Effector memory CD4-positive, alpha-beta T cell (primary cell): Measurements from ENCODE around the gene PRKG1.

Experiments used
- DNase-seq, 3 donors: peaks; one replicate each; pipeline ENCODE4 v3.0.0-alpha.2; 2020
- H3K27ac ChIP-seq: 2 replicates; pipeline ENCODE4 v1.7.0; 2013; ENCODE audit warnings: mild to moderate bottlenecking, low read length, moderate library complexity; ENCODE audit not compliant: insufficient read depth, poor library complexity, severe bottlenecking
- H3K27me3 ChIP-seq: replicated peaks from 2 replicates; pipeline ENCODE4 v1.7.0; 2013; ENCODE audit warnings: mild to moderate bottlenecking, low read length; ENCODE audit not compliant: insufficient read depth, control insufficient read depth, poor library complexity, severe bottlenecking
- H3K36me3 ChIP-seq: 2 replicates; pipeline ENCODE4 v1.7.0; 2013; ENCODE audit warnings: mild to moderate bottlenecking, low read length, moderate library complexity; ENCODE audit not compliant: control insufficient read depth, insufficient read depth
- H3K4me1 ChIP-seq: 2 replicates; pipeline ENCODE4 v1.7.0; 2013; ENCODE audit warnings: low read length, mild to moderate bottlenecking; ENCODE audit not compliant: control insufficient read depth, insufficient read depth, poor library complexity, severe bottlenecking
- H3K4me3 ChIP-seq: 2 replicates; pipeline ENCODE4 v1.7.0; 2013; ENCODE audit warnings: low read length, low read depth, mild to moderate bottlenecking; ENCODE audit not compliant: insufficient read depth, poor library complexity, severe bottlenecking
- H3K9me3 ChIP-seq: 2 replicates; pipeline ENCODE4 v1.7.0; 2013; ENCODE audit warnings: mild to moderate bottlenecking, low read length, moderate library complexity; ENCODE audit not compliant: control insufficient read depth

The PRKG1 gene

DNA sequence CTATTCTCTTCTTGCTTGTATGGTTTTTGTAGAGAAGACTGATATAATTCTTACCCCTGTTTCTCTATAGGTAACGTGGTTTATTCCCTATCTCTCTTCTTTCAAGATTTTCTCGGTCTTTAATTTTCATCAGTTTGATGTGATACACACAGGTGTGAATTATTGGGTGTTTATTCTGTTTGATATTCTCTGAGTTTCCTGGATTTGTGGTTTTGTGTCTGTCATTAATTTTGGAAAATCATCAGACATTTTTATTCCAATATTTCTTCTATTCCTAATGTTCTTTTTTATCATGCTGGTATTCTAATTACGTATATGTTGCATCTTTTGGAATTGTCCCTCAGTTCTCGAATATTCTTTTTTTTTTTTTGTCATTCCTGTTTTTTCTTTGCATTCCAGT is 850.1 kb downstream of the PRKG1 start:
- Histone ChIP-seq H3K9me3 (no peaks in the 10 kb centered on the region), H3K27ac (no peak overlapping the region), H3K36me3 (no peaks in the 10 kb centered on the region), H3K27me3 (no peaks in the 10 kb centered on the region), H3K4me1 (no peaks in the 10 kb centered on the region), H3K4me3 (no peak overlapping the region)
- DNase-seq, result no peak

DNA sequence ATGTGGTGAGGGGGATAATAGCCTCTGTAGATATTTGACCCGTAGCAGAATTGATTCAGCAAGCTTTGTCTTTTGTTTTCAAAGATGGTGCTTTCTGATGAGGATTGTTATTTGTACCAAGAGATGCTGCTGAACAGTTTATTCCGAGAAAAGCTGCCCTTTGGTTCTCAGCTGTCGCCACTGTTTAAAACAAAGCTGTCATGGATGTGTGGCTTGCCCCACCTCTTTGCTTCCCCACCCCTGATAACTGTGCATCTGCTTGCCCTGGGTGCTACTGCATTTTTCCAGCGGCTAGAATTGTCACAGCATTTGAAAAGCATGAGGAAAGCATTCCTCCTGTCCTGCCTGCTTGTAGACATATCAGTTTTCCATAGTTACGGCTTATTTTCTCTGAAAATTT is 852.0 kb downstream of the PRKG1 start:
- Histone ChIP-seq H3K9me3 (no peaks in the 10 kb centered on the region), H3K27ac (no peak overlapping the region), H3K4me3 (no peak overlapping the region), H3K4me1 (no peaks in the 10 kb centered on the region), H3K36me3 (no peaks in the 10 kb centered on the region), H3K27me3 (no peaks in the 10 kb centered on the region)
- DNase-seq, result no peak

DNA sequence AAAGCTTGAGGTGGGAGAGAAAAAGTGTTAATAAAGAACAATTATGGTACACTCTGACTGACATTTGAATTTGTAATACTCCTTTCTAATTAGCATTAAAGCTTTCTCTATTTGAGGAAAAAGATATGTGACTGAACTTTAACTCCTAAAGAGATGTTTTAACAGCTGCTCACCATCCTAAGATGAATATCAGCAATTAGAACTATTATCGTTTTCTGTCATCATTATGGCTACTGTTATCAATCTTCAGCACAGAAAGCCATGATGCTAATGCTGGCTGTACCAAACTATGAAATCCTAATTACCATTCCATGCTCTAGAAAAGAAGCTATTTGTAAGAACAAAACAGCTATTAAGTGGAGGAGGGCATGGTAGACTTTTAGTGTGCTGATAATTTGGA is 853.9 kb downstream of the PRKG1 start:
- Histone ChIP-seq H3K9me3 (no peaks in the 10 kb centered on the region), H3K27me3 (no peaks in the 10 kb centered on the region), H3K27ac (no peak overlapping the region), H3K36me3 (no peaks in the 10 kb centered on the region), H3K4me1 (no peaks in the 10 kb centered on the region), H3K4me3 (no peak overlapping the region)
- no peak for DNase-seq

DNA sequence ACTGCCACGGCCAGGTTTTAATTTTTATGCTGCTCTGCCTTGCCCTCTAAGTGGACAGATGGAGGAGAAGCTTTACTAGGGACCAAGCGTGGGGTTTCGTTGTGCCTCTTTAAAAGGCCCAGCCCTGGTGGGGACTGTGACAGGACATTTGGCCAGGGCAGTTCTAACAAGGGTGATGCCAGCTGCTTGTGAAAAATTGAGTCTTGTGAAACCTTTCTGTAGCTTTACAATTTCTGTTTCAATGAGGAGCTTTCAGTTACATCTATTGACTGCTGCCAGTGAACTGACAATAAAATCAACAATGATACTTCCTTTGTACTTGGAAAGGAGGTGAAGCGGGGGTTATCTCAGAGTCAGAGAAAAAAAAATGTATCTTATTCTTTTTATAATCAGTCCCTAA is 858.2 kb downstream of the PRKG1 start:
- no peaks in the 10 kb centered on the region for H3K36me3 ChIP-seq
- H3K27ac ChIP-seq, result no peak overlapping the region
- no peak overlapping the region for H3K4me3 ChIP-seq
- no peaks in the 10 kb centered on the region for H3K27me3 ChIP-seq
- no peak for DNase-seq
- H3K9me3 ChIP-seq, result no peaks in the 10 kb centered on the region
- H3K4me1 ChIP-seq, result no peaks in the 10 kb centered on the region

DNA sequence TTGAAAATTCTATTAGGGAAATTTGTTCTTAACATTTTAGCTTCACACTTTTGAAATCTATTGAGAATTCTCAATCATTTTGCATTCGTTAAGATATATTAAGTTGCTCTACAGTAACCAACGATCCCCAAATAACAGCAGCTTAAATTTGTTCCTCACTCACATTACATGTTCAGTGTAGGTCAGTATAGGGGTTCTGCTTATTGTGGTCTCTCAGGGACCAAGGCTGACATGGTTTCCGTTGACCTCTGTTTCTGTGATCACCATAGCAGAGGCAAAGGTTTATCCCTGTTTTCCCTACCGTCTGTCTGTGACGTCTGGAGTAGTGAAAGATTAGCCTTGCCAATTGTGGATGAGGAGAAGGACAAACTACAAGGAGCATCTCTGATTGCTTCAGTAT is 860.1 kb downstream of the PRKG1 start:
- no peak overlapping the region for H3K4me3 ChIP-seq
- no peaks in the 10 kb centered on the region for H3K27me3 ChIP-seq
- H3K27ac ChIP-seq, result no peak overlapping the region
- H3K9me3 ChIP-seq, result no peaks in the 10 kb centered on the region
- H3K4me1 ChIP-seq, result no peaks in the 10 kb centered on the region
- DNase-seq, result no peak
- H3K36me3 ChIP-seq, result no peaks in the 10 kb centered on the region

DNA sequence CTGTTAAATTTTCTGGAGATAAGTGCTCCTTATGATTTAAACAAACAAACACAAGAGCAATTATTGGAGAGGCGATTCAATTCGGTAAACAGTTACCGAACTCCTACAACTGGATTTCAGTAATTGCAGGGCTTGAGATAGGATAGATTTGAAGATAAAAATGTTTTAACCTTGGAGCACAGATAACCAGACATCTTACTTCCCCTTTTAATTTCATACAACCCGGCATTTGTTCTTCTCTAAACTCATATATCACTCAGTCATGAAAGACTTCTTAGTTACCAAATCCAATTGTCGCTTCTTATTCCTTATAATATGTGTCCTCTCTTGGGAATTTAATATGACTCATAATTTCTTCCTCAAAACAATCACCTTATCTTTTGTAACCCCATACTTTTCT is 861.1 kb downstream of the PRKG1 start:
- Histone ChIP-seq H3K9me3 (no peaks in the 10 kb centered on the region), H3K4me1 (no peaks in the 10 kb centered on the region)

DNA sequence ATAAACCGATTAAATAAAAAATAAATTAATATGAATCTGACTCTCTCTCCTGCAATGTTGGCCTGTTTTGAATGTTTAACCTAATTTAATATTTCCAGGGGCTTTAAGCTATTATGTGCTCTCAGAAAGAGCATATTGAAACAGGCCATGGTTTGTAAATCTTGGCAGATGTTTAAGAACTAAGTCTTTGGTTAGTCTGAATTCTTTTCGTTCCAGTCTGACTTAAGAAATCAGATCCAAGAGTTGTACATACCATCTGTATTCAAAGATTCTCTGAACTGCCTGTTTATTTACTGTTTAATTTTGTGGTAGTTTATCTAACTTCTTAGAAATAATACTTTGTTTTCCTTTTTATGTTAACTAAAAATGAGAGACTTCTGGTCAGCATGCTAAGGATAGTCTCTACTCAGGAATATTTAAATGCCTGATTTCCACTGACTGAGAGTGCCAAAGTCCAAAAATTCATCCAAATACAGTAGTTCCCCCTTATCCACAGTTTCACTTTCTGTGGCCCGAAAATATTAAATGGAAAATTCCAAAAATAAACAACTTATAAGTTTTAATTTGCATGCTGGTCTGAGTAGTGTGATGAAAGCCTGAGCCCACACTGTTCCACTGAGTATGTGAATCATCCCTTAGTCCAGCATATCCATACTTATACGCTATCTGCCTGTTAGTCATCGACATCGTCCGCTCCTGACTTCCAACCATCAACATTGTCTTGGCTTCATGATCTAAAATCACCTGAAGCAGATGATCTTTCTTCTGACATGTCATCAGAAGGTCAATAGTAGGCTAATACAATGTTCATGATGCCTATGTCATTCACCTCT is 863.2 kb downstream of the PRKG1 start:
- Histone ChIP-seq H3K4me3 (no peak overlapping the region), H3K4me1 (no peaks in the 10 kb centered on the region), H3K9me3 (no peaks in the 10 kb centered on the region), H3K27ac (no peak overlapping the region), H3K36me3 (no peaks in the 10 kb centered on the region), H3K27me3 (no peaks in the 10 kb centered on the region)
- DNase-seq, result no peak

More for the DNA sequence above, 861.1 kb downstream of the PRKG1 start:
- no peak for DNase-seq
- H3K27me3 ChIP-seq, result no peaks in the 10 kb centered on the region
- no peaks in the 10 kb centered on the region for H3K36me3 ChIP-seq
- no peak overlapping the region for H3K27ac ChIP-seq
- H3K4me3 ChIP-seq, result no peak overlapping the region

DNA sequence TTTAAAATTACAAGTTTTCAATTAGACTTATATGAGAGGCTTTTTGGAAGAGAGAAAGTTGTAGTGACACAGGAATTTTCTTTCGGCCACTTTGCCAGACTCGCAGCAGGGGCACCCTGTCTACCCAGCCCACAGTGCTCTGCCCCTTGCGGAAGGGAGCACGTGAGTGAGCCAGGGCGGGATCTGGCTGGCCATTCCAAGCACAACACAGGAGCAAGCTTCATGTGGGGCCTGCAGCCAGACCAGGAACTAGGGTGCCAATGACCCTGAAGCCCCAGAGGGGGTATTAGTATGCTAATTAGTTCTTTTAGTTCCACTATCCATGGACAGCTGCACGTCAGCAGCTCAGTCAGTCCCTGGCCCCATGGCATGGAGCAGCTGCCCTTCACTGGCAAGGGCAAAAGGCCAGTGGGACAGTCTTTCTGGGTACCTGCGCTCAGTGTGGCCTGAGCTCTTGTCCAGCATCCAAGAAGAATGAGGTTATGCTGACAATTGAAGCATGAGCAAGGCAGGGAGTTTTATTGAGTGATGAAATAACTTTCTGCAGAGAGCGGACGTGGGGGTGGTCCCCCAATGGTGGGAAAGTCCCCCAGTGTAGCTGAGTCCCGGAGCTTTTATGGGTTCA is 876.2 kb downstream of the PRKG1 start:
- no peak overlapping the region for H3K4me3 ChIP-seq
- H3K36me3 ChIP-seq, result no peaks in the 10 kb centered on the region
- no peak overlapping the region for H3K27ac ChIP-seq
- no peak for DNase-seq
- no peaks in the 10 kb centered on the region for H3K27me3 ChIP-seq
- no peaks in the 10 kb centered on the region for H3K9me3 ChIP-seq
- H3K4me1 ChIP-seq, result no peaks in the 10 kb centered on the region

DNA sequence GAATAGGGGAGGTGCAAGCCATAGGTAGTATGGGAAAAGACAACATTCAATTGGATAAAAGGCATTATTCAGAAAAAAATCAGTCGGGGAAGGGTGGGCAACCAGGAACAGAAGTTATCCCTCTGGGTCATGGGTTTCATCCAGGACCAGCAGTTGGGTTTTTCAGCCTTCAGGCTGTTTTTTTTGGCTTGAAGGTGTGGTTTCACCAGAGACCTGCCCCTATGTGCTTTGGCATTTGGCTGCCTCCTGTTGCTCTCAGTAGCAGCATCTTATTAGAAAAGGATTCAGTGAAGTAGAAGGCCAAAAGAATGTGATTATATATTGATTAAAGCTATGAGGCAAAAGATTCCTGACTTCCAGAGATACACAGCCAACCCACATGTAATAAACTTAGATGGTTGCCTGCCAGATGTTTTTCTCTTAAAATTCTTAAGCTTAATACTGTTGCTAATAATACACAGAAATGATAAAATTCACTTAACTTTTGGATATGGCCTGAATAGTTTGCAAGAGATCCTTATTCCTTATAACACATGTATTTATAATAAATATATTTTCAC is 876.8 kb downstream of the PRKG1 start:
- no peaks in the 10 kb centered on the region for H3K4me1 ChIP-seq
- no peaks in the 10 kb centered on the region for H3K27me3 ChIP-seq

DNA sequence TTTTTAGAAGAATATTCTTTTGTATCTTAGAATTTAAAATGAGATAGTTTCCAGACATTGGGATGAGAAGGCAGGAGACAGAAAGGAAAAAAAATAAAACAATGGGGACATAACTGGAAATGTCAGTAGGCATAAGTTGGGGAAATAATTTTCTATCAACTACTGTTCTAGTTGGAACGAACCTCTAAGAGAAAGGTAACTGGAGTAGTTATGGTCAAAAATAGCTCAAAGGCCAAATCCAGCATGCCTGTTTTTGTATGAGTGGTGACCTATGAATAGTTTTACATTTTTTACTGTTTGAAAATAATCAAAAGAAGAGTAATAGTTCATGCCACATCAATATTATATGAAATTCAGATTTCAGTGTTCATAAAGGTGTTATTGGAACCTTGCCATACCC is 877.3 kb downstream of the PRKG1 start:
- Histone ChIP-seq H3K27me3 (no peaks in the 10 kb centered on the region), H3K9me3 (no peaks in the 10 kb centered on the region), H3K27ac (no peak overlapping the region)

More for the DNA sequence above, 876.8 kb downstream of the PRKG1 start:
- Histone ChIP-seq H3K4me3 (no peak overlapping the region), H3K27ac (no peak overlapping the region), H3K9me3 (no peaks in the 10 kb centered on the region), H3K36me3 (no peaks in the 10 kb centered on the region)
- no peak for DNase-seq

More for the DNA sequence above, 877.3 kb downstream of the PRKG1 start:
- no peak for DNase-seq
- Histone ChIP-seq H3K4me3 (no peak overlapping the region), H3K4me1 (no peaks in the 10 kb centered on the region), H3K36me3 (no peaks in the 10 kb centered on the region)
